Endothelial cell (in vitro differentiated cells): Measurements from ENCODE around the gene ERC1. TPM values are rescaled to one million over a fixed set of nuclear protein-coding genes. Genes with fewer than 3 reads are reported as not detected.
A peak's percentile ranks its signal among the peaks of the same experiment; 100 is the strongest.

Experiments
- DNase-seq: peaks from one replicate; pipeline ENCODE4 v3.0.0; 2021; ENCODE audit warnings: low spot score
- H3K27ac Mint-ChIP-seq: one replicate; pipeline ENCODE4 v1.8.0; 2021; ENCODE audit warnings: mixed read lengths, inconsistent platforms; ENCODE audit not compliant: unreplicated experiment
- H3K27me3 Mint-ChIP-seq: one replicate; pipeline ENCODE4 v1.8.0; 2021; ENCODE audit warnings: mild to moderate bottlenecking, moderate library complexity, mixed read lengths, inconsistent platforms; ENCODE audit not compliant: unreplicated experiment
- H3K36me3 Mint-ChIP-seq: one replicate; pipeline ENCODE4 v1.8.0; 2021; ENCODE audit warnings: mild to moderate bottlenecking, low read depth, mixed read lengths, inconsistent platforms; ENCODE audit not compliant: unreplicated experiment
- H3K4me1 Mint-ChIP-seq: one replicate; pipeline ENCODE4 v1.8.0; 2021; ENCODE audit warnings: mild to moderate bottlenecking, mixed read lengths, inconsistent platforms; ENCODE audit not compliant: unreplicated experiment
- H3K4me3 Mint-ChIP-seq: one replicate; pipeline ENCODE4 v1.8.0; 2021; ENCODE audit warnings: mild to moderate bottlenecking, mixed read lengths, inconsistent platforms; ENCODE audit not compliant: unreplicated experiment
- H3K9me3 Mint-ChIP-seq: one replicate; pipeline ENCODE4 v1.8.0; 2021; ENCODE audit warnings: mixed read lengths, inconsistent platforms; ENCODE audit not compliant: unreplicated experiment
- CTCF ChIP-seq: fragments of 200-600 bp; sonication (generic); IDR thresholded peaks from one replicate; pipeline ENCODE4 v1.5.0; 2021; ENCODE audit warnings: antibody characterized with exemption; ENCODE audit not compliant: unreplicated experiment
- total RNA-seq: library from RNA; stranded (reverse); fragmentation: NEBNext Ultra II Directional; extraction: Animal tissue kit (Norgen Biotek cat#: 25700); gene quantifications from one replicate; pipeline ENCODE4 v1.2.1, GENCODE V29; 2021; ENCODE audit not compliant: unreplicated experiment

The ERC1 gene
- total RNA-seq, 1 donor from 2014 or later, result 57.9 TPM

- Mint-ChIP-seq H3K4me3 (peak overlapping the region; percentile 95), H3K27me3 (peaks cover 9% of the 10 kb centered on the region), H3K9me3 (no peaks in the 10 kb centered on the region), H3K27ac (peak overlapping the region; percentile 89), H3K4me1 (peaks cover 31% of the 10 kb centered on the region), H3K36me3 (peaks cover 11% of the 10 kb centered on the region)
- peak; percentile 55 for DNase-seq
- TF ChIP-seq CTCF, result no peak
Measured at GRCh38 chr12:989751-990660, 1.0 kb upstream of the ERC1 start.

DNA sequence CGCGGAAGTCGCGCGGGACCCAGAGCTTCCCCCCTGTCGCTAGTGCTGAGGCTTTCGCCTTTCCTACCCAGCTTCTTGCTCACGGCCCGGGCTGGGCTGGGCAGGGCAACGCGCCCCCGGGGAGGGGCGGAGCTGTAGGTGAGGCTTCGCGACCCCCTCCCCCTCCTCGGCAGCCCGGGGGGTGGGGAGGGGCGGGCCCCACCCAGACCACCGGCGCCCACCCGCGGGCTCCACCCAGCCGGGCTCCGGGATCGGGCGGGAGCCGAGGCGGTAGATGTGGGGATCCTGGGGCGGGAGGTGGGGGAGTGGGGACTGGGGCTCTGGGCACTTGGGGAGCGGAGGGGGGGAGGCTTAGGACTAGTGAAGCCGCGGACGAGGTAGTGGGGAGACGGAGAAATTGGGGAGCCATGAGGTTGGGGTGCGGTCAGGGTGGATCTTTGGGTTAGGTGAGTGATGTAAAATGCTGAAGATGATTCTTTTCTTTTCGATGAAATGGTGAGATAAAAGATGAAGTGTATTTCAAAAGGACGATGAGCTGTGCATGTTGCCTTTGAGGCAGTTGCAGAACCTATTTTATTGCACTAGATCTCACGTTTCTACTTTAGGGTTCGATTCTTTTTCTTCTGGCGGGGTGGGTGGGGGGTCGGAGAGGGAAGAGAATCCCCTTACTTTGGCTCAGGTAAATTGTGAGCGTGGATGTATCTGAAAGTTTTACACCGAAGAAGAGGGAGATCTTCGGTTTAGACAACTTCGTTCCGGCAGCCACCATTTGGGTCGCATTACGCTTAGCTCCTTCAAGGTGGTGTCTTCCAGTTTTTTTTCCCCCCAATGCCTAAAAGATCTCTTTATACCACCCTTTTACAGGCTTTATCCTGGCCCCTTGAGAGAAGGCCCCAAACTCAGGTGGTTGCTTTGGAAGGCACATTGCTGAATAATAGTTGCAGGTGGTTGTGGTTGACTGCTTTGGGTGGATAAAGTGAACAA is 619 bp downstream of the ERC1 start:
- peak overlapping the region; percentile 100 for H3K4me3 Mint-ChIP-seq
- H3K36me3 Mint-ChIP-seq, result peaks cover 11% of the 10 kb centered on the region
- H3K27ac Mint-ChIP-seq, result peak overlapping the region; percentile 94
- DNase-seq, result no peak
- H3K4me1 Mint-ChIP-seq, result peaks cover 37% of the 10 kb centered on the region
- TF ChIP-seq CTCF, result no peak
- peaks cover 9% of the 10 kb centered on the region for H3K27me3 Mint-ChIP-seq
- no peaks in the 10 kb centered on the region for H3K9me3 Mint-ChIP-seq

DNA sequence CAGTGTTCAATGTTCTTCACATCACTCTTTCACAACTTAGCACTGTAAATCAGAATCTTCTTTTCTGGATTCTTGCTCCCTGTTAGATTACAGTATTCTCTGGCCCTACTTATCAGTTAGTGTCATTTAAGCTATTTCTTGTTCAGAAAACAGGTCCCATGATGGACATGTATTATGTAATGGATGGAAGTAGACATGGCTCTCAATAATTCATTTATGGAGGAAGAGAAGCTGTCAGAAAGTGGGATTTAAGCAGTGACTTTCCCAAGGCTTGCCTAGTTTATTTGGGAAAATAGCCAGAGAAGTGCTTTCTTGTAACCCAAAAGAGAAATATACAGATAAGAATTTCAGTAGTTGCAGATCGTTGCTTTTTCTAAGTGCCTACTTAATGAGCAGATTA is 1.6 kb downstream of the ERC1 start:
- H3K36me3 Mint-ChIP-seq, result peaks cover 11% of the 10 kb centered on the region
- DNase-seq, result no peak
- H3K4me3 Mint-ChIP-seq, result peak overlapping the region; percentile 100
- H3K27me3 Mint-ChIP-seq, result peaks cover 9% of the 10 kb centered on the region
- TF ChIP-seq CTCF, result no peak
- no peaks in the 10 kb centered on the region for H3K9me3 Mint-ChIP-seq
- peaks cover 41% of the 10 kb centered on the region for H3K4me1 Mint-ChIP-seq
- no peak overlapping the region for H3K27ac Mint-ChIP-seq

- H3K36me3 Mint-ChIP-seq, result peaks cover 5% of the 10 kb centered on the region
- H3K27me3 Mint-ChIP-seq, result peaks cover 2% of the 10 kb centered on the region
- no peaks in the 10 kb centered on the region for H3K9me3 Mint-ChIP-seq
- TF ChIP-seq CTCF, result no peak
- no peak for DNase-seq
- H3K4me3 Mint-ChIP-seq, result no peak overlapping the region
- H3K4me1 Mint-ChIP-seq, result peaks cover 19% of the 10 kb centered on the region
- no peak overlapping the region for H3K27ac Mint-ChIP-seq
Measured at GRCh38 chr12:996881-997280, 5.9 kb downstream of the ERC1 start.
